ENCODE data around the gene NOP9.
A peak's percentile ranks its signal among the peaks of the same experiment; 100 is the strongest.

NOP9 gene

GRCh38 chr14:24299255-24300191 is at the start of gene NOP9, which contains the start of gene DHRS1:
NOP9 (plus strand) TSS chr14:24299850; CDS start chr14:24299955, 105 bp downstream.
DHRS1 (minus strand) TSS chr14:24299780; CDS start chr14:24299106, 674 bp downstream.
- Histone ChIP-seq H3K36me3 (ENCODE audit: control insufficient read depth in 1 of 2, insufficient read depth in 2 of 2, low read length in 2 of 2) (peaks cover 39 to 46% of the 10 kb centered on the region in 2 donors), H3K9me3 (ENCODE audit: control insufficient read depth in 1 of 2, low read length in 2 of 2) (no peaks in the 10 kb centered on the region), H3K4me3 (ENCODE audit: low read depth in 1 of 2, low read length in 2 of 2) (peak within 1 kb of the TSS; percentile 81 to 93), H3K27ac (ENCODE audit: low read length) (peak within 1 kb of the TSS; percentile 89), H3K4me1 (ENCODE audit: control insufficient read depth in 1 of 2, insufficient read depth in 2 of 2, low read length in 2 of 2) (peaks cover 12 to 29% of the 10 kb centered on the region in 2 donors), H3K27me3 (ENCODE audit: low read depth, low read length) (no peaks in the 10 kb centered on the region)

GRCh38 chr14:24250354-24250753 is 49.3 kb upstream of the NOP9 start:
- no peaks in the 10 kb centered on the region for H3K9me3 ChIP-seq (ENCODE audit: control insufficient read depth in 1 of 2, low read length in 2 of 2)
- H3K36me3 ChIP-seq (ENCODE audit: control insufficient read depth in 1 of 2, insufficient read depth in 2 of 2, low read length in 2 of 2) = peaks cover 4 to 5% of the 10 kb centered on the region in 2 donors
- no peak overlapping the region for H3K4me3 ChIP-seq (ENCODE audit: low read depth in 1 of 2, low read length in 2 of 2)
- H3K4me1 ChIP-seq (ENCODE audit: control insufficient read depth in 1 of 2, insufficient read depth in 2 of 2, low read length in 2 of 2) = no peaks in the 10 kb centered on the region
- no peak overlapping the region for H3K27ac ChIP-seq (ENCODE audit: low read length)
- no peaks in the 10 kb centered on the region for H3K27me3 ChIP-seq (ENCODE audit: low read depth, low read length)

GRCh38 chr14:24251880-24252288 is 47.8 kb upstream of the NOP9 start:
- Histone ChIP-seq H3K4me1 (ENCODE audit: control insufficient read depth in 1 of 2, insufficient read depth in 2 of 2, low read length in 2 of 2) (no peaks in the 10 kb centered on the region), H3K4me3 (ENCODE audit: low read depth in 1 of 2, low read length in 2 of 2) (no peak overlapping the region), H3K27me3 (ENCODE audit: low read depth, low read length) (no peaks in the 10 kb centered on the region), H3K9me3 (ENCODE audit: control insufficient read depth in 1 of 2, low read length in 2 of 2) (no peaks in the 10 kb centered on the region), H3K36me3 (ENCODE audit: control insufficient read depth in 1 of 2, insufficient read depth in 2 of 2, low read length in 2 of 2) (peaks cover 4 to 7% of the 10 kb centered on the region in 2 donors), H3K27ac (ENCODE audit: low read length) (no peak overlapping the region)

GRCh38 chr14:24252289-24253124 is 47.1 kb upstream of the NOP9 start:
- Histone ChIP-seq H3K4me1 (ENCODE audit: control insufficient read depth in 1 of 2, insufficient read depth in 2 of 2, low read length in 2 of 2) (no peaks in the 10 kb centered on the region), H3K36me3 (ENCODE audit: control insufficient read depth in 1 of 2, insufficient read depth in 2 of 2, low read length in 2 of 2) (peaks cover 4 to 7% of the 10 kb centered on the region in 2 donors), H3K4me3 (ENCODE audit: low read depth in 1 of 2, low read length in 2 of 2) (no peak overlapping the region), H3K9me3 (ENCODE audit: control insufficient read depth in 1 of 2, low read length in 2 of 2) (no peaks in the 10 kb centered on the region), H3K27ac (ENCODE audit: low read length) (no peak overlapping the region), H3K27me3 (ENCODE audit: low read depth, low read length) (no peaks in the 10 kb centered on the region)

GRCh38 chr14:24253936-24254335 is 45.7 kb upstream of the NOP9 start:
- H3K36me3 ChIP-seq (ENCODE audit: control insufficient read depth in 1 of 2, insufficient read depth in 2 of 2, low read length in 2 of 2) = peaks cover 4 to 7% of the 10 kb centered on the region in 2 donors

GRCh38 chr14:24254630-24255392 is 44.8 kb upstream of the NOP9 start:
- H3K4me1 ChIP-seq (ENCODE audit: control insufficient read depth in 1 of 2, insufficient read depth in 2 of 2, low read length in 2 of 2) = no peaks in the 10 kb centered on the region
- no peak overlapping the region for H3K27ac ChIP-seq (ENCODE audit: low read length)
- H3K36me3 ChIP-seq (ENCODE audit: control insufficient read depth in 1 of 2, insufficient read depth in 2 of 2, low read length in 2 of 2) = peaks cover 4 to 7% of the 10 kb centered on the region in 2 donors
- H3K9me3 ChIP-seq (ENCODE audit: control insufficient read depth in 1 of 2, low read length in 2 of 2) = no peaks in the 10 kb centered on the region
- no peak overlapping the region for H3K4me3 ChIP-seq (ENCODE audit: low read depth in 1 of 2, low read length in 2 of 2)
- no peaks in the 10 kb centered on the region for H3K27me3 ChIP-seq (ENCODE audit: low read depth, low read length)

More at GRCh38 chr14:24253936-24254335, 45.7 kb upstream of the NOP9 start:
- no peak overlapping the region for H3K4me3 ChIP-seq (ENCODE audit: low read depth in 1 of 2, low read length in 2 of 2)
- no peaks in the 10 kb centered on the region for H3K9me3 ChIP-seq (ENCODE audit: control insufficient read depth in 1 of 2, low read length in 2 of 2)
- H3K27ac ChIP-seq (ENCODE audit: low read length) = no peak overlapping the region
- no peaks in the 10 kb centered on the region for H3K4me1 ChIP-seq (ENCODE audit: control insufficient read depth in 1 of 2, insufficient read depth in 2 of 2, low read length in 2 of 2)
- no peaks in the 10 kb centered on the region for H3K27me3 ChIP-seq (ENCODE audit: low read depth, low read length)

- Histone ChIP-seq H3K27ac (ENCODE audit: low read length) (no peak overlapping the region), H3K4me1 (ENCODE audit: control insufficient read depth in 1 of 2, insufficient read depth in 2 of 2, low read length in 2 of 2) (no peaks in the 10 kb centered on the region), H3K9me3 (ENCODE audit: control insufficient read depth in 1 of 2, low read length in 2 of 2) (no peaks in the 10 kb centered on the region), H3K36me3 (ENCODE audit: control insufficient read depth in 1 of 2, insufficient read depth in 2 of 2, low read length in 2 of 2) (peaks cover 4 to 7% of the 10 kb centered on the region in 2 donors), H3K4me3 (ENCODE audit: low read depth in 1 of 2, low read length in 2 of 2) (no peak overlapping the region), H3K27me3 (ENCODE audit: low read depth, low read length) (no peaks in the 10 kb centered on the region)
Measured at GRCh38 chr14:24255438-24255837, 44.2 kb upstream of the NOP9 start.

GRCh38 chr14:24255931-24256711 is 43.5 kb upstream of the NOP9 start:
- H3K4me3 ChIP-seq (ENCODE audit: low read depth in 1 of 2, low read length in 2 of 2) = no peak overlapping the region
- H3K9me3 ChIP-seq (ENCODE audit: control insufficient read depth in 1 of 2, low read length in 2 of 2) = no peaks in the 10 kb centered on the region
- no peaks in the 10 kb centered on the region for H3K4me1 ChIP-seq (ENCODE audit: control insufficient read depth in 1 of 2, insufficient read depth in 2 of 2, low read length in 2 of 2)
- H3K36me3 ChIP-seq (ENCODE audit: control insufficient read depth in 1 of 2, insufficient read depth in 2 of 2, low read length in 2 of 2) = peaks cover 4 to 7% of the 10 kb centered on the region in 2 donors
- H3K27me3 ChIP-seq (ENCODE audit: low read depth, low read length) = no peaks in the 10 kb centered on the region
- no peak overlapping the region for H3K27ac ChIP-seq (ENCODE audit: low read length)

- no peaks in the 10 kb centered on the region for H3K27me3 ChIP-seq (ENCODE audit: low read depth, low read length)
Measured at GRCh38 chr14:24256960-24257359, 42.7 kb upstream of the NOP9 start.

GRCh38 chr14:24258119-24258518 is 41.5 kb upstream of the NOP9 start:
- H3K4me3 ChIP-seq (ENCODE audit: low read depth in 1 of 2, low read length in 2 of 2) = no peak overlapping the region
- H3K4me1 ChIP-seq (ENCODE audit: control insufficient read depth in 1 of 2, insufficient read depth in 2 of 2, low read length in 2 of 2) = no peaks in the 10 kb centered on the region
- H3K27me3 ChIP-seq (ENCODE audit: low read depth, low read length) = no peaks in the 10 kb centered on the region
- peaks cover 0 to 7% of the 10 kb centered on the region in 2 donors for H3K36me3 ChIP-seq (ENCODE audit: control insufficient read depth in 1 of 2, insufficient read depth in 2 of 2, low read length in 2 of 2)
- H3K27ac ChIP-seq (ENCODE audit: low read length) = no peak overlapping the region
- no peaks in the 10 kb centered on the region for H3K9me3 ChIP-seq (ENCODE audit: control insufficient read depth in 1 of 2, low read length in 2 of 2)

More at GRCh38 chr14:24256960-24257359, 42.7 kb upstream of the NOP9 start:
- Histone ChIP-seq H3K4me1 (ENCODE audit: control insufficient read depth in 1 of 2, insufficient read depth in 2 of 2, low read length in 2 of 2) (no peaks in the 10 kb centered on the region), H3K4me3 (ENCODE audit: low read depth in 1 of 2, low read length in 2 of 2) (no peak overlapping the region), H3K27ac (ENCODE audit: low read length) (no peak overlapping the region), H3K36me3 (ENCODE audit: control insufficient read depth in 1 of 2, insufficient read depth in 2 of 2, low read length in 2 of 2) (peaks cover 4 to 7% of the 10 kb centered on the region in 2 donors), H3K9me3 (ENCODE audit: control insufficient read depth in 1 of 2, low read length in 2 of 2) (no peaks in the 10 kb centered on the region)

Data from muscle layer of duodenum (tissue), 2 donors.